ENCODE results near the gene MAML3.

The MAML3 gene

GRCh38 chr4:139809757-139810140 lies 344.2 kb downstream of the MAML3 start:
- DNase-seq (ENCODE audit: low read depth), result no peak

- DNase-seq (ENCODE audit: low read depth), result no peak
Observed at GRCh38 chr4:139808808-139809756, 344.9 kb downstream of the MAML3 start.

GRCh38 chr4:139808381-139808807 lies 345.6 kb downstream of the MAML3 start:
- no peak for DNase-seq (ENCODE audit: low read depth)

- DNase-seq (ENCODE audit: low read depth), result no peak
Observed at GRCh38 chr4:139807483-139807882, 346.5 kb downstream of the MAML3 start.

GRCh38 chr4:139806929-139807328 lies 347.1 kb downstream of the MAML3 start:
- no peak for DNase-seq (ENCODE audit: low read depth)

- DNase-seq (ENCODE audit: low read depth), result no peak
Observed at GRCh38 chr4:139802931-139803330, 351.1 kb downstream of the MAML3 start.

- DNase-seq (ENCODE audit: low read depth), result no peak
Observed at GRCh38 chr4:139802488-139802887, 351.5 kb downstream of the MAML3 start.

GRCh38 chr4:139801895-139802294 lies 352.1 kb downstream of the MAML3 start:
- DNase-seq (ENCODE audit: low read depth), result no peak

- no peak for DNase-seq (ENCODE audit: low read depth)
Observed at GRCh38 chr4:139800082-139800481, 353.9 kb downstream of the MAML3 start.

- DNase-seq (ENCODE audit: low read depth), result no peak
Observed at GRCh38 chr4:139799615-139800014, 354.4 kb downstream of the MAML3 start.

- no peak for DNase-seq (ENCODE audit: low read depth)
Observed at GRCh38 chr4:139798456-139798855, 355.5 kb downstream of the MAML3 start.

GRCh38 chr4:139797287-139797686 lies 356.7 kb downstream of the MAML3 start:
- DNase-seq (ENCODE audit: low read depth), result no peak

- peak; percentile 78 for DNase-seq (ENCODE audit: low read depth)
Observed at GRCh38 chr4:139795527-139796314, 358.3 kb downstream of the MAML3 start.

GRCh38 chr4:139794158-139794954 lies 359.6 kb downstream of the MAML3 start:
- DNase-seq (ENCODE audit: low read depth), result no peak

- no peak for DNase-seq (ENCODE audit: low read depth)
Observed at GRCh38 chr4:139791681-139792080, 362.3 kb downstream of the MAML3 start.

GRCh38 chr4:139790291-139790690 lies 363.7 kb downstream of the MAML3 start:
- no peak for DNase-seq (ENCODE audit: low read depth)

GRCh38 chr4:139789096-139789654 lies 364.8 kb downstream of the MAML3 start:
- DNase-seq (ENCODE audit: low read depth), result no peak

- DNase-seq (ENCODE audit: low read depth), result no peak
Observed at GRCh38 chr4:139786494-139787354, 367.3 kb downstream of the MAML3 start.

- no peak for DNase-seq (ENCODE audit: low read depth)
Observed at GRCh38 chr4:139785356-139785755, 368.6 kb downstream of the MAML3 start.

GRCh38 chr4:139783741-139784484 lies 370.1 kb downstream of the MAML3 start:
- DNase-seq (ENCODE audit: low read depth), result no peak
